K562 (cell line): ENCODE results near the gene PPP2R1B. TPM values are rescaled to one million over a fixed set of nuclear protein-coding genes. Genes with fewer than 3 reads are reported as not detected.

Source experiments
- ATAC-seq: fragments of 200-7000 bp; cut with Tn5 transposase; 3 replicates; pipeline ENCODE4 v1.9.1; 2020; ENCODE audit warnings: moderate library complexity
- BruUV-seq: library from RNA; stranded (reverse); fragments of 400-500 nt; replicated peaks from 2 replicates; lab custom pipeline; 2021; lab: Mats Ljungman, UMichigan
- CTCF ChIA-PET: fragments of 300-600 bp; formaldehyde crosslinking; extraction: SDS; loops from one replicate; lab custom pipeline; 2021; ENCODE audit warnings: low intra/inter-chr PET ratio; lab: Yijun Ruan, JAX
- POLR2A ChIA-PET: fragments of 300-600, 350-650 bp; sonication (Branson Sonifier 250); formaldehyde crosslinking; extraction: SDS; loops from one replicate; lab custom pipeline; 2021; ENCODE audit warnings: antibody characterized with exemption, inconsistent platforms; lab: Yijun Ruan, JAX
- DNase-seq, 4 experiments: peaks; one replicate each; pipeline versions ENCODE4 v3.0.0 to v3.0.0-alpha.2; 2011 to 2018; ENCODE audit warnings: low spot score in 3 of 4, mixed read lengths in 3 of 4; ENCODE audit errors: extremely low read depth in 1 of 4
- FAIRE-seq: peaks from 2 replicates; lab custom pipeline; 2011; peaks lifted over from hg19 to GRCh38; lab: Jason Lieb, UNC
- H2AFZ ChIP-seq: 2 replicates; pipeline ENCODE4 v1.6.0; 2011; ENCODE audit warnings: low read depth, low read length, control low read depth, inconsistent platforms
- H3K27ac ChIP-seq: fragments of 200-600 bp; 3 replicates; pipeline ENCODE4 v1.8.0; 2011; ENCODE audit warnings: low read depth, mild to moderate bottlenecking, control low read depth, inconsistent platforms, low read length, moderate library complexity, mixed read lengths; ENCODE audit errors: extremely low read depth
- H3K27me3 ChIP-seq, 2 experiments: fragments of 300-600 bp in 1 of 2; 2 replicates in 1 of 2; 3 replicates in 1 of 2; pipeline versions ENCODE4 v1.6.0 to v1.8.0; 2011; ENCODE audit warnings: inconsistent platforms in 2 of 2, low read length in 2 of 2, mild to moderate bottlenecking in 1 of 2, mixed read lengths in 1 of 2, moderate library complexity in 1 of 2; ENCODE audit not compliant: control insufficient read depth in 2 of 2, insufficient read depth in 2 of 2
- H3K36me3 ChIP-seq: fragments of 300-600 bp; 3 replicates; pipeline ENCODE4 v1.8.0; 2011; ENCODE audit warnings: mild to moderate bottlenecking, low read length, inconsistent platforms; ENCODE audit not compliant: control insufficient read depth, insufficient read depth
- H3K4me1 ChIP-seq, 2 experiments: fragments of 200-600 bp in 1 of 2; replicated peaks in 1 of 2; 2 replicates in 1 of 2; 3 replicates in 1 of 2; pipeline versions ENCODE4 v1.5.1 to v1.8.0; 2011; ENCODE audit warnings: inconsistent platforms in 2 of 2, low read length in 2 of 2, mild to moderate bottlenecking in 1 of 2, mixed read lengths in 1 of 2, moderate library complexity in 1 of 2; ENCODE audit not compliant: control insufficient read depth in 2 of 2, insufficient read depth in 2 of 2
- H3K4me2 ChIP-seq: 2 replicates; pipeline ENCODE4 v1.6.1; 2011; ENCODE audit warnings: low read length, control low read depth, inconsistent platforms, mixed read lengths; ENCODE audit not compliant: insufficient read depth
- H3K4me3 ChIP-seq: fragments of 200-600 bp; sonication (generic), shearing (Covaris generic); 2 replicates; pipeline ENCODE4 v1.5.1; 2016; ENCODE audit warnings: control low read depth, inconsistent platforms
- H3K79me2 ChIP-seq: fragments of 200-600 bp; 3 replicates; pipeline ENCODE4 v1.8.0; 2011; ENCODE audit warnings: low read length, inconsistent platforms; ENCODE audit not compliant: control insufficient read depth, insufficient read depth
- H3K9ac ChIP-seq, 2 experiments: 2 replicates each; pipeline versions ENCODE4 v1.6.0 to v1.6.1; 2011; ENCODE audit warnings: low read depth in 2 of 2, low read length in 2 of 2, control low read depth in 1 of 2, inconsistent platforms in 1 of 2, mild to moderate bottlenecking in 1 of 2, mixed read lengths in 1 of 2; ENCODE audit not compliant: insufficient read depth in 1 of 2
- H3K9me1 ChIP-seq: one replicate; pipeline ENCODE4 v1.6.0; 2011; ENCODE audit warnings: inconsistent platforms, mild to moderate bottlenecking, low read length, moderate library complexity; ENCODE audit not compliant: control insufficient read depth, insufficient read depth
- H3K9me3 ChIP-seq: replicated peaks from 2 replicates; pipeline ENCODE4 v1.5.1; 2011; ENCODE audit warnings: low read depth, low read length, inconsistent platforms; ENCODE audit not compliant: control insufficient read depth, insufficient read depth
- H4K20me1 ChIP-seq: replicated peaks from 2 replicates; pipeline ENCODE4 v1.6.1; 2011; ENCODE audit warnings: low read length, inconsistent platforms, mixed read lengths; ENCODE audit not compliant: control insufficient read depth, insufficient read depth
- ETV5 ChIP-seq: sonication (generic); formaldehyde crosslinking; IDR thresholded peaks from 2 replicates; pipeline ENCODE4 v1.4.0; 2020; ENCODE audit warnings: low read depth, mild to moderate bottlenecking, missing genetic modification reagents
- GABPB1 ChIP-seq: sonication (generic); formaldehyde crosslinking; IDR thresholded peaks from 2 replicates; pipeline ENCODE4 v1.8.0; 2022; ENCODE audit warnings: mild to moderate bottlenecking, missing genetic modification reagents
- HNRNPK ChIP-seq: fragments of 200-400 bp; formaldehyde crosslinking; IDR thresholded peaks from one replicate; pipeline ENCODE4 v1.6.1; 2018; ENCODE audit warnings: mild to moderate bottlenecking, low read depth, low read length; ENCODE audit not compliant: poor library complexity, severe bottlenecking
- HNRNPL ChIP-seq: fragments of 200-400 bp; formaldehyde crosslinking; IDR thresholded peaks from 2 replicates; pipeline ENCODE4 v1.6.1; 2017; ENCODE audit warnings: low read depth, mild to moderate bottlenecking, low read length
- NELFE ChIP-seq: IDR thresholded peaks from 2 replicates; pipeline ENCODE4 v1.6.1; 2011; ENCODE audit warnings: mild to moderate bottlenecking; ENCODE audit not compliant: insufficient read depth, insufficient read length
- PREB ChIP-seq: sonication (generic); formaldehyde crosslinking; IDR thresholded peaks from 2 replicates; pipeline ENCODE4 v1.8.1; 2023; ENCODE audit warnings: mild to moderate bottlenecking, missing genetic modification reagents
- SRSF9 ChIP-seq: fragments of 200-400 bp; formaldehyde crosslinking; IDR thresholded peaks from 2 replicates; pipeline ENCODE4 v1.6.1; 2017; ENCODE audit warnings: low read depth, low read length, borderline replicate concordance
- TAF15 ChIP-seq: fragments of 200-400 bp; formaldehyde crosslinking; IDR thresholded peaks from 2 replicates; pipeline ENCODE4 v1.6.1; 2017; ENCODE audit warnings: mild to moderate bottlenecking, low read depth, low read length, moderate library complexity
- TAF7 ChIP-seq: fragments of 450-650 bp; IDR thresholded peaks from 2 replicates; pipeline ENCODE4 v1.6.1; 2016; ENCODE audit warnings: missing genetic modification characterization, missing compliant biosample characterization
- ZNF133 ChIP-seq: fragments of 250-450 bp; sonication (Bioruptor Pico); IDR thresholded peaks from 2 replicates; pipeline ENCODE4 v1.4.0; 2020; ENCODE audit warnings: mild to moderate bottlenecking
- WGBS: fragments of 100-300 bp; shearing (Covaris generic); methylation state at CpG from one replicate; pipeline ENCODE4 v1.1.6; 2016; ENCODE audit warnings: low coverage, mixed read lengths; ENCODE audit not compliant: insufficient coverage; ENCODE audit errors: missing lambda C conversion rate; 5-methylcytosine and 5-hydroxymethylcytosine counted together
- in situ Hi-C: fragments of 300-500 bp; cut with MboI; formaldehyde crosslinking; loops from 4 replicates; pipeline ENCODE4 v1.15.0; 2018; ENCODE audit warnings: inconsistent platforms, mixed read lengths
- intact Hi-C: fragments of 100-400 bp; cut with micrococcal nuclease; formaldehyde crosslinking; loops from 2 replicates; pipeline ENCODE4 v1.14.2; 2022
- polyA plus RNA-seq, 8 experiments: library from polyadenylated mRNA; depleted of rRNA in 4 of 8; stranded (reverse) in 5 of 8; unstranded in 3 of 8; fragments of >200 nt; fragmentation: Nextera tagmentation in 2 of 8; fragmentation: Illumina TruSeq in 1 of 8; extraction: Ambion mirVana in 2 of 8; extraction: Trizol in 1 of 8; gene quantifications; 2 replicates each; pipeline versions ENCODE4 v1.2.1 to v1.2.3, GENCODE V29; 2011 to 2014; ENCODE audit warnings: inconsistent platforms in 1 of 8, missing spikeins in 1 of 8
- total RNA-seq, 7 experiments: library from RNA; depleted of rRNA in 6 of 7; stranded (reverse); fragments of >200 nt in 6 of 7; fragmentation: Illumina TruSeq in 2 of 7; extraction: Trizol in 2 of 7; gene quantifications; 2 replicates each; pipeline versions ENCODE4 v1.2.1 to v1.2.3, GENCODE V29; 2011 to 2021; ENCODE audit warnings: low replicate concordance in 1 of 7
- TF ChIP-seq, protein P1 (sequence below): fragments of 250-450 bp; sonication (Bioruptor Pico); IDR thresholded peaks from 2 replicates; pipeline ENCODE4 v1.8.0; 2022; ENCODE audit warnings: inconsistent platforms
- TF ChIP-seq, protein P2 (sequence below): IDR thresholded peaks from 2 replicates; pipeline ENCODE4 v1.6.1; 2016; ENCODE audit warnings: missing genetic modification characterization, missing compliant biosample characterization

PPP2R1B gene
- total and polyA plus RNA-seq, 9 of the 15 experiments (the other 6 are each of a cell fraction or from before 2014, with no cell fraction given) = 24.6 to 68.5 (median 39.8) TPM

DNA sequence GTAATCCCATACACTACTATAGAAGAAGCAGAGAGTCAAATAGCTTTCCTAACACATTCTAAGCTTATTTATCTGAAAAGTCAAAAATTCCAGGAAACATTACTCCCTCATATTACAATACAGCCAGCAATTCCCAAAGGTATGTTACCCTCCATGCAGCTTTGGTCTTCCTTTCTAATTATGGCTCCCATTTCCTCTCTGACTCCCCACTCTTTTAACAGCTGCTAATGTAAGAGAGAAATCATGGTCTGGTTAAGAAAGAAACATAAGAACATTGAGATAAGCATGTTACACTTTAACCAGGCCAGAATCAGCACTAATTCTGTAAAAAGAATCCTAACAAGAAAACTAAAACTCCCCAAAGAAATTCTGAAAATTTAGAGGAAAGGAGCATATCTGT, 6.8 kb downstream of the PPP2R1B start (continued):
- TF ChIP-seq PREB (CRISPR knock-in tag) = no peak

GRCh38 chr11:111756097-111756496, 10.1 kb downstream of the PPP2R1B start:
- BruUV-seq = no TSS peak
- ATAC-seq (no peak), DNase-seq (no peak), FAIRE-seq (no peak)
- H3K27ac ChIP-seq = no peak overlapping the region
- no peaks in the 10 kb centered on the region for H3K9me3 ChIP-seq
- intact Hi-C loops = no loop called here
- H3K9ac ChIP-seq = no peak overlapping the region
- no peak overlapping the region for H2AFZ ChIP-seq
- H3K4me1 ChIP-seq = no peaks in the 10 kb centered on the region
- H3K36me3 ChIP-seq = peaks cover 87% of the 10 kb centered on the region
- ChIA-PET POLR2A (interaction anchor here (0.6 to 5.3 kb wide), 4 partner anchors 9 to 194 kb away, joined by 3 to 24 read pairs (median 3); partner anchors contain the start of gene PPP2R1B), CTCF (no interaction called here)
- no peak overlapping the region for H3K4me2 ChIP-seq
- WGBS = 92% methylated on average over 6 of the region's 6 CpGs
- no peaks in the 10 kb centered on the region for H3K79me2 ChIP-seq
- H4K20me1 ChIP-seq = no peaks in the 10 kb centered on the region
- TF ChIP-seq, protein P1, sequence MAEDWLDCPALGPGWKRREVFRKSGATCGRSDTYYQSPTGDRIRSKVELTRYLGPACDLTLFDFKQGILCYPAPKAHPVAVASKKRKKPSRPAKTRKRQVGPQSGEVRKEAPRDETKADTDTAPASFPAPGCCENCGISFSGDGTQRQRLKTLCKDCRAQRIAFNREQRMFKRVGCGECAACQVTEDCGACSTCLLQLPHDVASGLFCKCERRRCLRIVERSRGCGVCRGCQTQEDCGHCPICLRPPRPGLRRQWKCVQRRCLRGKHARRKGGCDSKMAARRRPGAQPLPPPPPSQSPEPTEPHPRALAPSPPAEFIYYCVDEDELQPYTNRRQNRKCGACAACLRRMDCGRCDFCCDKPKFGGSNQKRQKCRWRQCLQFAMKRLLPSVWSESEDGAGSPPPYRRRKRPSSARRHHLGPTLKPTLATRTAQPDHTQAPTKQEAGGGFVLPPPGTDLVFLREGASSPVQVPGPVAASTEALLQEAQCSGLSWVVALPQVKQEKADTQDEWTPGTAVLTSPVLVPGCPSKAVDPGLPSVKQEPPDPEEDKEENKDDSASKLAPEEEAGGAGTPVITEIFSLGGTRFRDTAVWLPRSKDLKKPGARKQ = no peak
- TF ChIP-seq ZNF133 (CRISPR knock-in tag) = no peak
- no peak for TF ChIP-seq TAF15
- TF ChIP-seq GABPB1 = no peak
- TF ChIP-seq ETV5 (CRISPR knock-in tag) = no peak
- TF ChIP-seq HNRNPL = no peak
- no peak for TF ChIP-seq NELFE
- no peak for TF ChIP-seq SRSF9
- no peak for TF ChIP-seq HNRNPK
- no peak for TF ChIP-seq TAF7 (tag)
- TF ChIP-seq, protein P2, sequence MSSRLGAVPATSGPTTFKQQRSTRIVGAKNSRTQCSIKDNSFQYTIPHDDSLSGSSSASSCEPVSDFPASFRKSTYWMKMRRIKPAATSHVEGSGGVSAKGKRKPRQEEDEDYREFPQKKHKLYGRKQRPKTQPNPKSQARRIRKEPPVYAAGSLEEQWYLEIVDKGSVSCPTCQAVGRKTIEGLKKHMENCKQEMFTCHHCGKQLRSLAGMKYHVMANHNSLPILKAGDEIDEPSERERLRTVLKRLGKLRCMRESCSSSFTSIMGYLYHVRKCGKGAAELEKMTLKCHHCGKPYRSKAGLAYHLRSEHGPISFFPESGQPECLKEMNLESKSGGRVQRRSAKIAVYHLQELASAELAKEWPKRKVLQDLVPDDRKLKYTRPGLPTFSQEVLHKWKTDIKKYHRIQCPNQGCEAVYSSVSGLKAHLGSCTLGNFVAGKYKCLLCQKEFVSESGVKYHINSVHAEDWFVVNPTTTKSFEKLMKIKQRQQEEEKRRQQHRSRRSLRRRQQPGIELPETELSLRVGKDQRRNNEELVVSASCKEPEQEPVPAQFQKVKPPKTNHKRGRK (tag) = no peak
- TF ChIP-seq, all 486 proteins: peak for 0
- H3K4me3 ChIP-seq = no peak overlapping the region
- in situ Hi-C loops = no loop called here
- H3K9me1 ChIP-seq = no peaks in the 10 kb centered on the region
- no peaks in the 10 kb centered on the region for H3K27me3 ChIP-seq
